GM12873 (cell line): Measurements from ENCODE around the gene SLC7A8.

ENCODE experiments used
- CTCF ChIP-seq: IDR thresholded peaks from 2 replicates; pipeline ENCODE4 v1.5.1; 2012; ENCODE audit warnings: low read depth, mild to moderate bottlenecking, moderate library complexity, low read length, control low read depth; ENCODE audit not compliant: insufficient read depth; ENCODE audit errors: missing control alignments

The SLC7A8 gene

GRCh38 chr14:23142826-23143225, 40.6 kb downstream of the SLC7A8 start:
- no peak for TF ChIP-seq CTCF

- no peak for TF ChIP-seq CTCF
These were observed 41.6 kb downstream of the SLC7A8 start for GRCh38 chr14:23141706-23142444.

- no peak for TF ChIP-seq CTCF
These were observed 43.1 kb downstream of the SLC7A8 start for GRCh38 chr14:23140371-23140770.

- TF ChIP-seq CTCF, result no peak
These were observed 43.6 kb downstream of the SLC7A8 start for GRCh38 chr14:23139874-23140273.

- no peak for TF ChIP-seq CTCF
These were observed 45.5 kb downstream of the SLC7A8 start for GRCh38 chr14:23137813-23138535.

- TF ChIP-seq CTCF, result no peak
These were observed 46.2 kb downstream of the SLC7A8 start for GRCh38 chr14:23137192-23137812.

GRCh38 chr14:23136566-23137133, 46.8 kb downstream of the SLC7A8 start:
- no peak for TF ChIP-seq CTCF
